Upper lobe of left lung (tissue), 4 donors: ENCODE data around the gene LRIG2.

Source experiments
- CTCF ChIP-seq, 6 experiments: fragments of 450-650 bp in 4 of 6; fragments of 200-600 bp in 2 of 6; sonication (generic) in 2 of 6; IDR thresholded peaks; one replicate each; pipeline ENCODE4 v1.5.1; 2016 to 2019; ENCODE audit warnings: antibody characterized with exemption in 6 of 6
- EP300 ChIP-seq, 4 donors: sonication (generic); formaldehyde crosslinking; IDR thresholded peaks; one replicate each; pipeline ENCODE4 v1.5.1; 2017; ENCODE audit warnings: antibody characterized with exemption in 4 of 4, control low read depth in 2 of 4
- POLR2A ChIP-seq, 4 donors: fragments of 450-650 bp; IDR thresholded peaks; one replicate each; pipeline ENCODE4 v1.5.1; 2016 to 2017; ENCODE audit warnings: antibody characterized with exemption in 4 of 4, mild to moderate bottlenecking in 2 of 4

GRCh38 chr1:113048064-113048463 lies 24.9 kb upstream of the LRIG2 start:
- TF ChIP-seq CTCF (IDR thresholded peaks at IDR 0.05): no peak
- TF ChIP-seq POLR2A (IDR thresholded peaks at IDR 0.05): no peak
- TF ChIP-seq EP300 (IDR thresholded peaks at IDR 0.05): no peak
